Neuronal stem cell (in vitro differentiated cells): ENCODE measurements around the gene GSTO1.
A peak's percentile ranks its signal among the peaks of the same experiment; 100 is the strongest.

Experiments
- DNase-seq: peaks from one replicate; pipeline ENCODE4 v3.0.0-alpha.2; 2013; ENCODE audit warnings: low spot score
- H2AFZ ChIP-seq: one replicate; pipeline ENCODE4 v1.6.1; 2013; ENCODE audit warnings: mild to moderate bottlenecking, low read length, inconsistent platforms
- H2AK5ac ChIP-seq: 2 replicates; pipeline ENCODE4 v1.6.1; 2013; ENCODE audit warnings: low read depth, mild to moderate bottlenecking, inconsistent platforms, low read length, moderate library complexity, mixed read lengths
- H2BK120ac ChIP-seq: 2 replicates; pipeline ENCODE4 v1.6.1; 2013; ENCODE audit warnings: low read depth, mild to moderate bottlenecking, inconsistent platforms, low read length, moderate library complexity, mixed read lengths
- H2BK12ac ChIP-seq: one replicate; pipeline ENCODE4 v1.6.1; 2013; ENCODE audit warnings: low read length, inconsistent platforms
- H2BK15ac ChIP-seq: 2 replicates; pipeline ENCODE4 v1.6.1; 2013; ENCODE audit warnings: mild to moderate bottlenecking, low read length, inconsistent platforms, mixed read lengths
- H2BK5ac ChIP-seq: one replicate; pipeline ENCODE4 v1.6.1; 2013; ENCODE audit warnings: inconsistent platforms, mild to moderate bottlenecking, low read length, moderate library complexity
- H3K14ac ChIP-seq: one replicate; pipeline ENCODE4 v1.6.1; 2013; ENCODE audit warnings: low read length, inconsistent platforms
- H3K18ac ChIP-seq: 2 replicates; pipeline ENCODE4 v1.6.1; 2013; ENCODE audit warnings: low read length, inconsistent platforms
- H3K23ac ChIP-seq: 2 replicates; pipeline ENCODE4 v1.6.1; 2013; ENCODE audit warnings: low read depth, mild to moderate bottlenecking, mixed read lengths, low read length, inconsistent platforms; ENCODE audit not compliant: poor library complexity
- H3K27ac ChIP-seq: replicated peaks from 3 replicates; pipeline ENCODE4 v1.5.1; 2013; ENCODE audit warnings: low read length, inconsistent platforms
- H3K27me3 ChIP-seq, 3 experiments: 2 replicates each; pipeline ENCODE4 v1.6.1; 2013; ENCODE audit warnings: low read length in 3 of 3, mild to moderate bottlenecking in 2 of 3, inconsistent platforms in 1 of 3, low read depth in 1 of 3, mixed read lengths in 1 of 3, moderate library complexity in 1 of 3; ENCODE audit not compliant: control insufficient read depth in 3 of 3, insufficient read depth in 3 of 3
- H3K36me3 ChIP-seq, 2 donors: replicated peaks in 1 of 2; 2 replicates each; pipeline ENCODE4 v1.6.1; 2013; ENCODE audit warnings: low read length in 2 of 2; ENCODE audit not compliant: control insufficient read depth in 2 of 2, insufficient read depth in 2 of 2
- H3K4ac ChIP-seq: 2 replicates; pipeline ENCODE4 v1.6.1; 2013; ENCODE audit warnings: inconsistent platforms, mild to moderate bottlenecking, low read length, moderate library complexity
- H3K4me1 ChIP-seq, 2 donors: 1 replicate in 1 of 2; 2 replicates in 1 of 2; pipeline ENCODE4 v1.6.1; 2013; ENCODE audit warnings: low read length in 2 of 2, low read depth in 1 of 2; ENCODE audit not compliant: control insufficient read depth in 2 of 2, insufficient read depth in 1 of 2
- H3K4me2 ChIP-seq: one replicate; pipeline ENCODE4 v1.6.1; 2013; ENCODE audit warnings: mild to moderate bottlenecking, low read length, inconsistent platforms; ENCODE audit not compliant: insufficient read depth, poor library complexity, severe bottlenecking
- H3K4me3 ChIP-seq, 2 donors: 2 replicates each; pipeline ENCODE4 v1.5.1; 2013; ENCODE audit warnings: low read length in 2 of 2, mild to moderate bottlenecking in 2 of 2, inconsistent platforms in 1 of 2, moderate library complexity in 1 of 2
- H3K79me1 ChIP-seq: one replicate; pipeline ENCODE4 v1.6.1; 2013; ENCODE audit warnings: low read depth, mild to moderate bottlenecking, inconsistent platforms, low read length, moderate library complexity
- H3K9ac ChIP-seq: one replicate; pipeline ENCODE4 v1.6.1; 2013; ENCODE audit warnings: mild to moderate bottlenecking, low read depth, low read length, inconsistent platforms; ENCODE audit not compliant: poor library complexity
- H3K9me3 ChIP-seq, 2 donors: replicated peaks in 1 of 2; 2 replicates each; pipeline versions ENCODE3 to v1.6.1; 2013; ENCODE audit warnings: low read length in 2 of 2, mild to moderate bottlenecking in 2 of 2, inconsistent platforms in 1 of 2, low read depth in 1 of 2, mixed read lengths in 1 of 2, moderate library complexity in 1 of 2; ENCODE audit not compliant: control insufficient read depth in 2 of 2, insufficient read depth in 1 of 2
- H4K8ac ChIP-seq: one replicate; pipeline ENCODE4 v1.6.1; 2013; ENCODE audit warnings: low read depth, mild to moderate bottlenecking, inconsistent platforms, low read length, moderate library complexity
- H4K91ac ChIP-seq: one replicate; pipeline ENCODE4 v1.6.1; 2013; ENCODE audit warnings: low read length, low read depth, mild to moderate bottlenecking, inconsistent platforms; ENCODE audit not compliant: poor library complexity
- WGBS, 2 donors: extraction: QIAGEN DNeasy Blood & Tissue Kit; methylation state at CpG; one replicate each; pipeline ENCODE4 v1.1.7; 2013; ENCODE audit warnings: missing lambda C conversion rate in 2 of 2, mixed read lengths in 1 of 2; ENCODE audit not compliant: insufficient read length in 2 of 2, insufficient replicate concordance in 1 of 2; ENCODE audit errors: extremely low coverage in 2 of 2; 5-methylcytosine and 5-hydroxymethylcytosine counted together

The GSTO1 gene

GRCh38 chr10:104300736-104301292 is 46.1 kb downstream of the GSTO1 start:
- H3K27me3 ChIP-seq = no peaks in the 10 kb centered on the region
- no peak overlapping the region for H3K18ac ChIP-seq
- no peak overlapping the region for H3K4me3 ChIP-seq
- H3K27ac ChIP-seq = no peak overlapping the region
- no peak overlapping the region for H2BK15ac ChIP-seq
- no peaks in the 10 kb centered on the region for H3K79me1 ChIP-seq
- no peaks in the 10 kb centered on the region for H3K36me3 ChIP-seq
- H2BK12ac ChIP-seq = no peak overlapping the region
- H2BK5ac ChIP-seq = no peak overlapping the region
- no CpG with 5 or more reads among the region's 7 CpGs for WGBS, 2 donors
- H3K9me3 ChIP-seq = peaks cover 0 to 5% of the 10 kb centered on the region in 2 donors
- no peak overlapping the region for H3K4me2 ChIP-seq
- no peak overlapping the region for H4K8ac ChIP-seq
- H3K4ac ChIP-seq = no peak overlapping the region
- no peak overlapping the region for H4K91ac ChIP-seq
- no peak for DNase-seq
- peak overlapping the region; percentile 31 for H2AFZ ChIP-seq
- H2BK120ac ChIP-seq = no peak overlapping the region
- H3K14ac ChIP-seq = no peak overlapping the region
- H2AK5ac ChIP-seq = no peak overlapping the region
- no peak overlapping the region for H3K9ac ChIP-seq
- H3K23ac ChIP-seq = no peak overlapping the region
- peaks cover 4 to 16% of the 10 kb centered on the region in 2 donors for H3K4me1 ChIP-seq

GRCh38 chr10:104301907-104302690 is 47.4 kb downstream of the GSTO1 start:
- H2AFZ ChIP-seq = no peak overlapping the region
- DNase-seq = no peak
- H2BK5ac ChIP-seq = no peak overlapping the region
- H3K36me3 ChIP-seq = no peaks in the 10 kb centered on the region
- peaks cover 9 to 23% of the 10 kb centered on the region in 2 donors for H3K4me1 ChIP-seq
- no peak overlapping the region for H3K14ac ChIP-seq
- H4K91ac ChIP-seq = no peak overlapping the region
- H3K23ac ChIP-seq = no peak overlapping the region
- peaks cover 0 to 5% of the 10 kb centered on the region in 2 donors for H3K9me3 ChIP-seq
- no peak overlapping the region for H3K4me2 ChIP-seq
- H2BK15ac ChIP-seq = no peak overlapping the region
- no peak overlapping the region for H2BK12ac ChIP-seq
- H4K8ac ChIP-seq = no peak overlapping the region
- H2AK5ac ChIP-seq = no peak overlapping the region
- no peak overlapping the region for H3K27ac ChIP-seq
- H3K9ac ChIP-seq = no peak overlapping the region
- no peak overlapping the region for H3K4ac ChIP-seq
- H2BK120ac ChIP-seq = no peak overlapping the region
- no peak overlapping the region for H3K4me3 ChIP-seq
- H3K18ac ChIP-seq = no peak overlapping the region
- no CpG with 5 or more reads among the region's 3 CpGs for WGBS, 2 donors
- no peaks in the 10 kb centered on the region for H3K79me1 ChIP-seq
- H3K27me3 ChIP-seq = no peaks in the 10 kb centered on the region

DNA sequence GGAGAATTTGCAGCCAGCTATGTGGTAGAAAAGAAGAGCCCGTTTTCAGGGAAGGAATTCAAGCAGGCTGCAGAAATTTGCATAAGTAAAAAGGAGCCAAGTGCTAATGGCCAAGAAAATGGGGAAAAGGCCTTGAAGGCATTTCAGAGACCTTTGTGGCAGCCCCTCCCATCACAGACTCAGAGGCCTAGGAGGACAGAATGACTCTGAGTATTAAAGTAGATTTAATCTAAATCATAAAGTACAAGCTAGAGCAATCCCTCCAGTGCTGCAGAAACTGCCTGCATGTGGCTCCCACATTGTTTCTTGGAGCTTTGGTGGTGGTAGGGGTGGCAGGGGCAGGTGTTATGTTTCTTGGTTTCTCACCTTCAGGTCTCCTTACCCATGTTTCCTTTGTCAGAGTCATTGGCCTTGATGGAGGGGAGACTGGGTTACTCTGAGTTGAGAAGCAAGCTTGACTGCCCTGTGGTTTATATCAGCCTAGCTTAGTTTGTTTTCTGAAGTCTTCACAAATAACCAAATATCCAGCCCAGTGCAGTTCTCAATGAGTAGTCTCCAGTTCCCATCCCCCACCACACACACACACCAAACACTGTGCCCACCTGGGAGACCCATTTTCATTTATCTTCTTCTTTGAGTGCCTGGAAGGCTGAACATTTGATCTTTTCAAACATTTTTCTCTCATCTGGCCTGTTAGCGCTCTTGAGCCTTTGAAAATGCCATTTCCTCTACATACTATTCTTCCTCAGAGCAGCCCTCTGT is 49.1 kb downstream of the GSTO1 start:
- H3K4ac ChIP-seq = no peak overlapping the region
- H3K36me3 ChIP-seq = no peaks in the 10 kb centered on the region
- H4K8ac ChIP-seq = no peak overlapping the region
- WGBS, 2 donors = no CpG with 5 or more reads among the region's 2 CpGs
- no peak overlapping the region for H2AK5ac ChIP-seq
- no peak overlapping the region for H3K4me2 ChIP-seq
- H2AFZ ChIP-seq = no peak overlapping the region
- H3K9me3 ChIP-seq = peaks cover 0 to 5% of the 10 kb centered on the region in 2 donors
- no peak overlapping the region for H3K4me3 ChIP-seq
- H3K27me3 ChIP-seq = no peaks in the 10 kb centered on the region
- H2BK120ac ChIP-seq = no peak overlapping the region
- H3K14ac ChIP-seq = no peak overlapping the region
- no peaks in the 10 kb centered on the region for H3K79me1 ChIP-seq
- no peak for DNase-seq
- H2BK12ac ChIP-seq = no peak overlapping the region
- no peak overlapping the region for H2BK15ac ChIP-seq
- no peak overlapping the region for H4K91ac ChIP-seq
- H3K27ac ChIP-seq = no peak overlapping the region
- H2BK5ac ChIP-seq = no peak overlapping the region
- peaks cover 10 to 26% of the 10 kb centered on the region in 2 donors for H3K4me1 ChIP-seq
- no peak overlapping the region for H3K18ac ChIP-seq
- no peak overlapping the region for H3K23ac ChIP-seq
- no peak overlapping the region for H3K9ac ChIP-seq

DNA sequence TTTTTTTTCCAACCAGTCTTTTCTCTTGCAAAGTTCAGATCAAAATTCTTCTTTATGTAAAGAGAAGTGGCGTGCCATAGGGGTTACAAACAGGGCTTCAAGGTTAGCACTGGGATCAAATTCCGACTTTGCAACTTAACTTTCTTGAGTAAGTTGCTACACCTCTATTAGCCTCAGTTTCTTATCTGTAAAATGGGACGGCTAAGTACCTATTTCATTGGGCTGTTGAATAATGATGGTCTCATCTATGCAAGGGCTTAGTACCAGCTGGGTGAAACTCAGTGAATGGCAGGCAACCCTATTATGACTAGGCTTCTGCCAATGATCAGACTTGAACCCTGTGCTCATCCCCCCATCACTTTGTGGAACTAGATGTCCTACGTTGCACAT is 49.7 kb downstream of the GSTO1 start:
- peaks cover 10 to 26% of the 10 kb centered on the region in 2 donors for H3K4me1 ChIP-seq
- no peak overlapping the region for H3K14ac ChIP-seq
- H3K9ac ChIP-seq = no peak overlapping the region
- no peak overlapping the region for H3K4me3 ChIP-seq
- no peak overlapping the region for H2BK15ac ChIP-seq
- no peak overlapping the region for H3K23ac ChIP-seq
- H3K36me3 ChIP-seq = peaks cover 0 to 3% of the 10 kb centered on the region in 2 donors
- H3K4ac ChIP-seq = no peak overlapping the region
- no peak overlapping the region for H3K18ac ChIP-seq
- H2BK5ac ChIP-seq = no peak overlapping the region
- H3K79me1 ChIP-seq = no peaks in the 10 kb centered on the region
- no peak overlapping the region for H2AFZ ChIP-seq
- H4K91ac ChIP-seq = no peak overlapping the region
- no peak overlapping the region for H3K4me2 ChIP-seq
- no peak overlapping the region for H2BK12ac ChIP-seq
- no peak overlapping the region for H2AK5ac ChIP-seq
- DNase-seq = no peak
- no peak overlapping the region for H4K8ac ChIP-seq
- H2BK120ac ChIP-seq = no peak overlapping the region
- H3K27ac ChIP-seq = no peak overlapping the region
- WGBS, 2 donors = no CpG with 5 or more reads among the region's 4 CpGs
- H3K9me3 ChIP-seq = peaks cover 0 to 5% of the 10 kb centered on the region in 2 donors
- no peaks in the 10 kb centered on the region for H3K27me3 ChIP-seq
